Activated CD8-positive, alpha-beta memory T cell treated with anti-CD3 and anti-CD28 coated beads for 36 hours (primary cell): Measurements from ENCODE around the gene TTYH1. TPM values are rescaled to one million over a fixed set of nuclear protein-coding genes. Genes with fewer than 3 reads are reported as not detected.

Experiments
- CTCF ChIA-PET: fragments of 350-600 bp; sonication (Branson Sonifier 250); formaldehyde crosslinking; loops from one replicate; lab custom pipeline; 2021; ENCODE audit warnings: antibody characterized with exemption; lab: Charles Lee
- POLR2A ChIA-PET: fragments of 350-600 bp; sonication (Branson Sonifier 250); formaldehyde crosslinking; loops from one replicate; lab custom pipeline; 2021; ENCODE audit warnings: antibody characterized with exemption; lab: Charles Lee
- total RNA-seq, 2 experiments: library from RNA; stranded (reverse); gene quantifications; one replicate each; pipeline ENCODE4 v1.2.3, GENCODE V29; 2021

The TTYH1 gene
- total RNA-seq, 2 experiments from 2014 or later = 0.21 TPM; not detected in 1

GRCh38 chr19:54451331-54451871, 36.1 kb downstream of the TTYH1 start:
- ChIA-PET POLR2A (no interaction called here), CTCF (no interaction called here)

- CTCF ChIA-PET = no interaction called here
- POLR2A ChIA-PET = no interaction called here
Measured at GRCh38 chr19:54451997-54452396, 36.7 kb downstream of the TTYH1 start.

DNA sequence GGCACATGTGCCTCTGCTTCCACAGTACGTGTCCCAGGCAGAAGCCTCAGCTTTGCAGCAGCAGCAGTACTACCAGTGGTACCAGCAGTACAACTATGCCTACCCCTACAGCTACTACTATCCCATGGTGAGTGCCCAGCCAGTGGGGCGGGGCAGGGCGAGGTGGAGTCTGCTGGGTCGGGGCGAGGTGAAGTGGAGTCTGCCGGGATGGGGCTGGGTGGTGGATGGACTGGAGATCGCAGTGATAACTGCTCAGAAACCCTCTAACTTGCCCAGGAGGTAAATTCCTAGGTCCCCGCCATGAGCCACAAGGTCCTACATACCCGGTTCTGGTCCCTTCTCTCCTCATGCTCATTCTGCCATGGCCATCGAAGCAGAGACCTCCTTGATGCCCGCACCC, 37.4 kb downstream of the TTYH1 start:
- ChIA-PET CTCF (no interaction called here), POLR2A (no interaction called here)

GRCh38 chr19:54453921-54454780, 38.9 kb downstream of the TTYH1 start:
- ChIA-PET CTCF (no interaction called here), POLR2A (interaction anchor here (1.0 to 1.7 kb wide), 2 partner anchors 8 to 10 kb away, joined by 3 to 6 read pairs; partner anchors contain the start of gene LENG9)

DNA sequence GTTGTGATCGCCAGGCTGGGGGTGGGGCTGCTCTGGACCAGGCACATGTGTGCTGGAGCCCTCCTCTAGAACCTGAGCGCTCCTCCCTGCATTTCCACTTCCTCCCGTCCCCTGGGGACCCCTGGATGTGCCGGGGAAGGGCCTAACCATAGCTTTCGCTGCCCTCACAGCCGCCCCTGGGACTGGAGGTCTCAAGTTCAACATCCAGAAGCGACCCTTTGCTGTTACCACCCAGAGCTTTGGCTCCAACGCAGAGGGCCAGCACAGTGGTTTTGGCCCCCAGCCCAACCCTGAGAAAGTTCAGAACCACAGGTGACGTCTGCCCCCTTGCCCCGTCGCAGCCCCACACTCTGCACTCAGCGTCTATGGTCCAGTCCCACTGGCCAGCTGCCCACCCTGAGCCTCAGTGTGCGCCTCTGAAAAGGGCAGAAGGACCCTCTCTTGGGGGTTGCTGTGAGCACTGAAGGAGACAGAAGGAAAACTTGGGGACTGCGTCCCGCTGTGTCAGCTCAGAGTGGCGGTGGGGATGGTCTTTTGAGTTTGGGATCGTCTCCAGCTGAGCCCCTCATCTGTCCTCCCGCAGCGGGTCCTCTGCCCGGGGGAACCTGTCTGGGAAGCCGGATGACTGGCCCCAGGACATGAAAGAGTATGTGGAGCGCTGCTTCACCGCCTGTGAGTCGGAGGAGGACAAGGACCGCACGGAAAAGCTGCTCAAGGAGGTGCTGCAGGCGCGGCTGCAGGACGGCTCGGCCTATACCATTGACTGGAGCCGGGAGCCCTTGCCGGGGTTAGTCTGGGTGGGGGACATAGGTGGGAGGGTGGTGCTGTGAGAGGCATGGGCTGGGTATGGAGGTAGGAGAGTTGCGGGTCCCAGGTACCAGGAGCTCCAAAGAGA, 39.8 kb downstream of the TTYH1 start:
- ChIA-PET CTCF (no interaction called here), POLR2A (interaction anchor here (1.0 to 1.7 kb wide), 2 partner anchors 7 to 9 kb away, joined by 3 to 6 read pairs; partner anchors contain the start of gene LENG9)

- POLR2A ChIA-PET = interaction anchor here (0.5 kb wide), 1 partner anchor 338 kb away, joined by 4 read pairs; no protein-coding TSS in a partner anchor
- CTCF ChIA-PET = no interaction called here
Measured at GRCh38 chr19:54455786-54456422, 40.6 kb downstream of the TTYH1 start.

- CTCF ChIA-PET = no interaction called here
- POLR2A ChIA-PET = interaction anchor here (0.5 kb wide), 1 partner anchor 339 kb away, joined by 4 read pairs; no protein-coding TSS in a partner anchor
Measured at GRCh38 chr19:54456423-54457373, 41.4 kb downstream of the TTYH1 start.

- ChIA-PET CTCF (no interaction called here), POLR2A (no interaction called here)
Measured at GRCh38 chr19:54457773-54458647, 42.7 kb downstream of the TTYH1 start.

- CTCF ChIA-PET = no interaction called here
- POLR2A ChIA-PET = interaction anchor here (4.2 kb wide), 1 partner anchor 10 kb away, joined by 17 read pairs; the partner anchor contains the start of gene LENG8
Measured at GRCh38 chr19:54458648-54459281, 43.5 kb downstream of the TTYH1 start.

- POLR2A ChIA-PET = interaction anchor here (4.2 kb wide), 1 partner anchor 11 kb away, joined by 17 read pairs; the partner anchor contains the start of gene LENG8
- CTCF ChIA-PET = no interaction called here
Measured at GRCh38 chr19:54459282-54460229, 44.3 kb downstream of the TTYH1 start.

DNA sequence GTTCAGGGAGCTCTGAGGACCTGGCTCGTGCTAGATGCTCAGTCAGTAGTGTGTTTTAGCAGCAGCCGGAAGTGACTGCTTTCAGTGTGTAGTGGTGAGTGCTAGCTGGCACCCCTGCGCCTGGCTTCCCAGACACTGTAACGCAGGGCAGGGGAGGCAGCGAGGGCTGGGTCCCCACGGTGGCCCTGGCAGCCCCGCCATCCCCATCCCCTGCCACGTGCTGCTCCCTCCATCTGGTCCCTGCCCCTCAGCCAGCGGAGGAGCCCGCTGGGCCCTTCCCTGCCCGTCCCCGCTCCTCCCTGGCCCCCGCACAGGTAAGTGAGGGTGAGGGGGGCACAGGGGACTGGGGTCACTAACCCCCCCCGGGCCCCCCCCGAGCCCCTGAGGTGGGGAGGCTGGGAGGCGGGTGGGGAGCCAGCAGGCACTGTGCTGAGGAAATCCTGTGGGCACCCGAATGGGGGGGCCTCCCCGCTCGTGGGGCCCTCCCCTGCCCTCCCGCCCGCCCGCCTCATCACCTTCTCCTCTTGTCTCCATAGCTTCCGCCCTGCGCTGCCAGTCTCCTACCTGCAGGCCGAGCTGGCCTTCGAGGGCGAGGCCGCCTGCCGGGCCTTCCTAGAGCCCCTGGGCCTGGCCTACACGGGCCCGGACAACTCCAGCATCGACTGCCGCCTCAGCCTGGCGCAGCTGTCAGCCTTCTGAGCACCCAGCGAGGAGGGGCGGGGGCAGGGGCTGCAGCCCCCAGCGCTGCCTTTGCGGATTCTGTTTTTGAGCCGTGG, 45.2 kb downstream of the TTYH1 start:
- CTCF ChIA-PET = no interaction called here
- POLR2A ChIA-PET = interaction anchor here (4.2 kb wide), 1 partner anchor 11 kb away, joined by 17 read pairs; the partner anchor contains the start of gene LENG8

DNA sequence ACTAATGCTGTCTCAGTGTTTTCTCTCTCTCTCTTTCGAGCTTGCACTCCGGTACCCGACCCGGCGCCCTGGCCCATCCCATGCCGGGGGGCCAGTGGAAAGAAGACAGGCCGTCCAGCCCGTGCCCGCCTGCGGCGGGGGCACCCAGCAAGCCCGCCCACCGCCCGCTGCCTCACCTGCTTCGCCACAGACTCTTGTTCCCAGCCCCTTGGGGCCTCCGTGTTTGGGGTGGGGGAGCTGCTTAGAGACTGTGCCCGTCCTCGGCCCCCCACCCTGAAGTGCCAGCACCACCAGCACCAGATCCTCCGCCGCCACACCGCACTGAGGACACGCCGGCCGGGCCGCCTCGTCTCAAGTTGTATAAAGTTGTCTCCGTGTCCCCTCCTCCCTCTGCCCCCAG, 45.9 kb downstream of the TTYH1 start:
- CTCF ChIA-PET = no interaction called here

DNA sequence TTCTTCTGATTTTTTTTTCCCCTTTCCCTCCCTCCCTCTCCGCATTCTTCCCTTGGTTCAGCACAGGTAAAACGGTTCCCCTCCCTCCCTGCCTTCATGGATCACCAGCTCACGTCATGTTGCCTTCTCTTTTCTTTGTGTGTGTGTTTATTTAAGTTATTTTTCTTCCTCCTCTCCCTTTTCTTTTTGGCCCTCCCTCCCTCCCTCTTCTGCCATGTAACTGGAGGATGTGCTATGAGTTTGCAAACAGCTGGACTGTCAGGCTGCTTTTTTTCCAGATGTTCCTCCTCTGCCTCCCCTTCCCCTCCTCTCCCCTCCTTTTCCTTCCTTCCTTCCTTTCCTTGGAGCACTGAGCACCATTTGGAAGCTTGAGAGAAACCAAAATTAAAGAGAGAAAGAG, 46.3 kb downstream of the TTYH1 start:
- POLR2A ChIA-PET = interaction anchor here (1.9 to 4.2 kb wide), 2 partner anchors 8 to 13 kb away, joined by 6 to 17 read pairs; partner anchors contain the start of gene LENG8
- CTCF ChIA-PET = no interaction called here

More for the DNA sequence above, 45.9 kb downstream of the TTYH1 start:
- POLR2A ChIA-PET = interaction anchor here (1.9 to 4.2 kb wide), 2 partner anchors 7 to 12 kb away, joined by 6 to 17 read pairs; partner anchors contain the start of gene LENG8

DNA sequence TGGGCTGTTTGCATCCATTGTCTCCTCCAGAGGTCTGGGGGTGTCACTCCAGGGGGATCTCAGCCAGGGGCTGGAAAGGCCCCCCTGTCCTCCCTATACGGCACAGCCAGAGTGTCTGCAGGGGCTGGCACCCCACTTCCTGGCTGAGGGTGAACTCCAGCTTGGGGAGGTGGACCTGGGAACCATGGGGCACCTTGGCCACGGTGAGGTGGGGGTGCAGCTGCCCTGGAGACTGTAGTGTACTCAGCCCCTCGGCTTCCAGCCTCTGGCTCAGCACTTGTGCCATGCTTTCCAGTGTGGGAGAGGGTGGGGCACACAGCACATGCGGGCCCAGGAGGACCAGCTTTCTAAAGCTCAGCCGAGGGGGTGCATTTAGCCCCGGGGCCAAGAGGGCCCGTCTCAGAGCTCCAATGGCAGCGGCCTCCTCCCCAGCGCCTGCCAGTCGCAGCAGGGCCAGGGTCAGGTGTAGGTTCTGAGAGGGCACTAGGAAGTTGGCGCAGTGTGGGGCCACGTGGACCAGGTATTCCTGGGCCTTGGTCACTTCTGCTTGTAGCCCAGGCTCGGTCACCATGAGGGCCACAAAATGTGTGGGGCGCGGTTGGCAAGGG, 46.9 kb downstream of the TTYH1 start:
- CTCF ChIA-PET = no interaction called here
- POLR2A ChIA-PET = interaction anchor here (1.9 to 4.2 kb wide), 2 partner anchors 8 to 13 kb away, joined by 6 to 17 read pairs; partner anchors contain the start of gene LENG8
